ENCODE data around the gene HOXC9. TPM values are rescaled to one million over a fixed set of nuclear protein-coding genes. Genes with fewer than 3 reads are reported as not detected.

The HOXC9 gene
- polyA plus RNA-seq, 4 donors = 15.7 to 31.8 (median 27.1) TPM

DNA sequence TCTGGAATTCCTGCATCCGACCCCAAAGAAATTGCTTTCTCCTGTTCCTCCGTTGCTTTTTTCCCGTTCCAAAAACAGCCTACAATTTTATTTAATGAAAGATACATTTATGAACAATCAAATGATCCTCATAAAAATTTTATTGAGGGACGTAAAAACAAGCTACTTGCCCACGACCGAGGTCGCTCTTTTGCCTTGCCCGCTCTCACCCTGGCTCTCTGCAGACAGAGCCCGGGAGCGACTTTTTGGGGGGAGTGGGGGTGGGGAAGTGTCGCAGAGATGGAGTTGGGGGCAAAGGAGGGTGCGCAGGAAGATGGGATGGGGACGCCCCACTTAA lies 1.1 kb upstream of the HOXC9 start:
- no peak for DNase-seq (ENCODE audit: low read depth in 4 of 4, low spot score in 3 of 4)

DNA sequence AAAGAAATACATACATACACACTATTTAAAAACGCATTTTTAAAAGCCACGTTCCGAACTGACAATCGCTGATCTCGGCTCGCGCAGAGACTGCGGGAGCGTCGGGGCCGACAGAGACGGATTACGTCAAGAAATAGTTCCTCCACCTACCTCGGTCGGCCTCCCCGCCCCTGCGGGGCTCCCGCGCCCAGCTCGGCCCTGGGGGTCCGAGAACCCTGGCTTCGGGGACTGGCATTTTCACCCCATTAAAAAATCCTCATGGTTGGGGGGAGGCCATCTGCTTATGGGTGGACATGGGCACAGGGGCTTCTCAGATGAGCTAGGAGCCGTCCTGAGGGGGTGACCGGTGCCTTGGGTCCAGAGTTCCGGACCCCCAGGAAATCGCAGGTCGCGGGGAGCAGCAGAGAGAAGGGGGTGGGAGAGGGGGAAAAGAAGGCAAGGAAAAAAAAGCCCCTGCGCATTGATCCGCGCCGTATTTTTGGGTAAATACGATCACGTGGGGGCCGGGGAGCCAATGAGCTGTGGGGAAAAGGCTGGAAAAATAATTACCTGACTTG lies 324 bp upstream of the HOXC9 start:
- no peak for DNase-seq (ENCODE audit: low read depth in 4 of 4, low spot score in 3 of 4)

DNA sequence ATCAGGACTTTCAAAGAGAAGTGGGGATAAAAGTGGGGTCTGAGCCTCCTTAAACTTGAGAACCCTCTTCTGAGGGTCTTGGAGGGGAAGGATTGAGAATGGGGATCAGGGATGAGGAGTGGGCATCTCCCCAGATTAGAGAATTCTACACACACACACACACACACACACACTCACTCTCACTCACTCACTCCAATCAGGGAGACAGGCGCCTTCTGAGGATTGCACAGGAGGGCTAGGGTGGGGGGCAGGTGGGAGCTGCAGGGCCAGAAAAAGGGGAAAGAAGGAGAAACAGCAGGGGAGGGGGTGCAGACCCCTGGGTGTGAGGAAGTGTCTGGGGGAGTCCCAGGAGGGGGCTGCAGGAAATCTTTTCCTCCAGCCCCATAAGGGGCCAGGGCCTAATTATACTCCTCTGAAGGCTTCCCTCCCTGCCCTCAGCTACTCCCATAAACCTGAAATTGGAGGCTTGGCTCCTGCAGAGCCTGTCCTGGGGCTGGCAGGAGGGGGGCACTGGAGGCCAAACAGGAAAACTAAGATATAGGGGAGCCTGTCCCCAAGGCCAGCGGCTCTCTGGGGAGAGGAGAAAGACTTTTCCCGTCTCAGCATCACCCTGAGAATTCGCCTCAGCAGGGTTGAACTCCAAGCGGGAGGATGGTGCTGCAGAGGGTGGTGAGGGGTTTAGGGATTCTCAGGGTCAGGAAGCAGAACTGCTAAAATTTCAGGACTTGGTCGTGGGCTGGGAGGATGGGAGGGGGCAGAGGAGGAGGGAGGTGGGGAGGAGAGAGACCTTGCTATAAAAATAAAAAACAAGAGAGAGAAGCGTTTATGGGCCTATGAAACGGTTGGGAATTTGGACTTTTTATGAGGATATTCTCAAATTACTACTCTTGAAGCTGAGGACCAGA lies 1.6 kb downstream of the HOXC9 start:
- no peak for DNase-seq (ENCODE audit: low read depth in 4 of 4, low spot score in 3 of 4)

DNA sequence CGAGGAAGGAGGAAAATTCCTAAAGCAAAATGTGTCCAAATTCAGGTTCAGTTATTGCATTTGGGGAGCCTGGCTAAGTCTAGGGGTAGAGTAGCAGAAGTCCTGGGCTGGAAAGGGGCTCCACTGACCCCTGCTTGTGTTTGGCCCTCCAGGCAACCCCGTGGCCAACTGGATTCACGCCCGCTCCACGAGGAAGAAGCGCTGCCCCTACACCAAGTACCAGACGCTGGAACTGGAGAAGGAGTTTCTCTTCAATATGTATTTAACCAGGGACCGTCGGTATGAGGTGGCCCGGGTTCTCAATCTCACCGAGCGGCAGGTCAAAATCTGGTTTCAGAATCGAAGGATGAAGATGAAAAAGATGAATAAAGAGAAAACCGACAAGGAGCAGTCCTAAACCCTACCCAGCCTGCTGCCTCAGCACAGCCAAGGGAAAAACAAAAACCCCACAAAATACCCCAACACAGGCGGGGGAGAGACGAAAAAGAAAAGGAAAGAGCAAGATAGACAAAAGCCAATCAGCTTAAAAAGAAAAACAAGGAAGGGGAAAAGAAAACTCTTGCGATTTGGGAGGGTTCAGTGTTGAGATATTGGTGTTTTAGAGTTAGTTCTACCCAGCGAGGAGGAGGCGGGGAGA lies 2.4 kb downstream of the HOXC9 start:
- no peak for DNase-seq (ENCODE audit: low read depth in 4 of 4, low spot score in 3 of 4)

DNA sequence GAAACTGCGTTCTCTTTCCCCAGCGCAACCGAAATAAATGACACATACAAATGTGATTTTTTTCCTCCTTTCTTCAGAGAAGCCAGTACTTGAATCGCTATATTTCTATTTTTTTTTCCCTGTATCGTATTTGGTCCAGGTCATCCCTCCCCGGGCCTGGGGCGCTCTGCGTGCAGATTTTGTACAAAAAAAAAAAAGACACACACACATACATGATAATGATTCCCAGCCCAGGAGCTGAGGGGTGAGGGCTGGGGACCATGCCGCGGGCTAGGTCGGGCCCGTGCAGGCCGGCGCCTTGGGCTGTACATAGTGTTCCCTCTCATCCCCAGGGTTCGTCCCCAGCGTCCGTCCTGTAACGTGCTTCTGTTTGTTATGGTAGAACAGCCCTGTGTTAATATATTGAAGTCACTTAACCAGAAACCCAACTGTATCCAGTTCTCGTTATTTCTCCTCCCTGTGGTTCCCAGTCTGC lies 3.0 kb downstream of the HOXC9 start:
- DNase-seq (ENCODE audit: low read depth in 4 of 4, low spot score in 3 of 4) = no peak

DNA sequence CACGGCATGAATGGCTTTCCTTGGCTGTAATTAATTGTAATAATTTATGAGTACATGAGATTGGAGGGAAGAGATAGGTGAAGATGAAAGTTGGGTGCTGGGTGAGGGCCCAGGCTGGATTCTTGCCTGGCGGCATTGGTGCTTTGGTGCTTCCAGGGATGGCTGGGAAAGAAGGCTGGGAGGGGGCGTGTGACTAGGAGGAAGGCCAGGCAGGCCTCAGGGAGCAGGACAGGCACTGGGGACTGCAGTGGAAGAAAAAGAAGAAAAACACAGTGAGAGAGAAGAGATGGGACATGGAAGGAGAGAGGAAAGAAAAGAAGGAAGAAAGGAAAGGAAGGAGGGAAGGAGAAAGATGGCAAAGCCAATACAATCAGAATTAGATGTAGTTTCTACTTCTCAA lies 3.7 kb downstream of the HOXC9 start:
- no peak for DNase-seq (ENCODE audit: low read depth in 4 of 4, low spot score in 3 of 4)

DNA sequence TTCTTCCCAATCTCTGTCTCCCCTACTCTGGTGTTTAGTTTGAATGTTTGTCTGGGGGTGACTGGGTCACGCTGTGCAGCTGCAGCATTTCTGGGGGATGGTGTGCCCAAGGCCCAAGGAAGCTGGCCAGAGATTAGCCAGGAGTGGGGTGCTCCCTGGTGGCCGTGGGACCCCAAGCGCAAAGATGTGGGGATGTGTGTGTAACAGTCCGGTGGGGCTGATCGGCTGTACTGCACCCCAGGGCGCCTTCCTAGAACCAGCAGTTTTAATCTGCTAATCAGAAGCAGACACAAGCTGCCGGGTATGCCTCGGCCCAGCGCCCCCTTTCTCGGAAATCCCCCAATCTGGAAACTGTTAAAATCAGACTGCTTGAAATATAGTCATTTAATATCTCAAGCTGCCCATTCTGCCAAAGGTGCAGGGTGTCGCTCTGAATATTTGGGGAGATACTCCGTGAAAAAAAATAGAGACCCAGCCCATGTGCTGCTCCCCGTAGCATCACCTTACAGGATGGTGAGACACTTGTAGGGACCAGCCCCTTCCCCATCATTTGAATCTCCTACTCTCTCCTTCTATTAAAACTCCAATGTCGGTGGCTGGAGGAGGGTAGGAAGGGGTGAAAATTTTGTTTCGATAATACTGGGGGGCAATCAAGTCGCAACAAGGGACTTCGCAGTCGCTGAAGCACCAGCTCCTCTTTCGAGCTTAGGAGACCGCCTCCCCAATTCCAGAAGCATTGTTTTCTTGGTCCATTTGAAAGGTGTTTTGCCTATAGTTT lies 4.3 kb downstream of the HOXC9 start:
- no peak for DNase-seq (ENCODE audit: low read depth in 4 of 4, low spot score in 3 of 4)

DNA sequence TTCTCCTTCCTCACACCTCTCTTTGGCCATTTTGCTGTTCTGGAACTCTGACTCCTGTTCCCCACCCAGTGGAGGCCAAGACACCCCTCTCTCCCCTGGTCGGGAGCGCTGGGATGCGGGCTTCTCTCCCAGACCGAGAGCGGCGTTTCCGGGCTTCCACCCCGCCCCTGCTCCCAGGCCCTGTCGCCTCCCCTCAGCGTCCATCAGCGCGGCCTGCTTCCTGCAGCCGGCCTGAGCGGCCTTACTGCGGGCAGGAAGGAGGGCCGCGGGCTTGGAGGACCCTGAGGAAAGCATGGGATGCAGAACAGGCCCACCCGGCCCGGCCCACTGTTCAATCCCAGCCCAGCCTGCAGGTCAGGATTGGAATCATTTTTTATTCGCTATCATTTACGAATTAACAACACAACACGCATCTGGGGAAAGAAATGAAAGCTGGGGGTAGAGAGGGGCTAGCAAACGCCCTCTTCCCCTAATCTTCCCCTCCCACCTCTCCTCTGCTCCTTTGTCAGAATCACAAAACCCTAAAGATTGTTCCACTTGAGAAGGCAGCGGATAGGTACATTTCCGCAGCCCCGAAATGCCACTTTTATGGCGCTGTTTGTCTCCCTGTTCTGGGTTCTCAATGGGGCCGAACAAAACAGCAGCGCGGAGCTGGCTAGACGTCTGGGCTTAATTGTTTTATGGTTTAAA lies 5.0 kb downstream of the HOXC9 start:
- DNase-seq (ENCODE audit: low read depth in 4 of 4, low spot score in 3 of 4) = no peak

DNA sequence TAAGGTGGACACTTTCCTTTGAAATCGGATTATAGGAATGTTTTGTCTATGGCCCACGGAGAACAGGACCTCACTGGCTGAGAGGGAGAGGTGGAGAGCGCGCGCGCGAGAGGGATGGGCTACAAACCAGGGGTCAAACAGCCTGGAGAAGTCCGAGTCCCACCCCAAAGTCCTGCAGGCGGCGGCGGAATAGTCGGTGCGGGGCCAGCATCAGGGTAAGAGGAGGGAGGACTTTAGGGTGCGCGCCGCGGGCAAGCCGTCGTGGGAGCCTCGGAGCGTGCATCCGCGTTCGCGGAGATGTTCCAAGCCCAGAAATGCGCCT lies 5.5 kb downstream of the HOXC9 start:
- no peak for DNase-seq (ENCODE audit: low read depth in 4 of 4, low spot score in 3 of 4)

DNA sequence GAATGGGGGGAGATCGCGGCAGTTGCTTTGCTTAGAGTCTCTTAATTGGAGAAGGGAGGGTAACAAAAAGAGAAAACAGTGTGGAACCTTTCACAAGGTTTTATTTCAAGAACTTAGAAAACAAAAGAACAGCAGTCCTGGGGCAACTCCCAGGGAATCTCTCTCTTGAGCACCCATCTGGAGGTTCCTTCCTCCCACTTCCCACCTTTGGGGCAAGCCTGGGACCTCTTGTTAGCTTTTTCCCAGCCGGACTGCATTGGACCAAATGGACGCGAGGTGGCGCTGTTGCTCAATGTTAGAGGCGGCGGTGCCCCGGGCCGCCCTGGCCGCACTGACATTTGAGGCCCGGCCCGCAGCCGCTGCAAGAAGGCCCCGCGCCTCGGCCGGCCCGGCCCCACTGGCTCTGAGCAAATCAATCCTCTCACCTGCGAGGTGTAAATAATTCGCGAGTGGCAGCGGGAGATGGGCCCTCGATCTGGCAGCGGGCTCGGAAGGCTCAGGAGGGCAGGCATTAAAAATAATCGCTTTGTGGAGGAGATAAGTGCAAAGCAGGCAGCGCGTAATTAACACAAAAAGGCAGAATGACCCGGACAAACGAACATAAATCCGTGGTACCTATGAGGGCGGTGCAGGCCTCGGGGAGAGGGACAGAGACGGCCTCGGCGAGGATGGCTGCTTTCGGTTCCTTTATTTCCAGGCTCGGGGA lies 6.0 kb downstream of the HOXC9 start:
- peak in 3 of 4 donors; percentile 84 to 91 (median 88) for DNase-seq (ENCODE audit: low read depth in 4 of 4, low spot score in 3 of 4)

DNA sequence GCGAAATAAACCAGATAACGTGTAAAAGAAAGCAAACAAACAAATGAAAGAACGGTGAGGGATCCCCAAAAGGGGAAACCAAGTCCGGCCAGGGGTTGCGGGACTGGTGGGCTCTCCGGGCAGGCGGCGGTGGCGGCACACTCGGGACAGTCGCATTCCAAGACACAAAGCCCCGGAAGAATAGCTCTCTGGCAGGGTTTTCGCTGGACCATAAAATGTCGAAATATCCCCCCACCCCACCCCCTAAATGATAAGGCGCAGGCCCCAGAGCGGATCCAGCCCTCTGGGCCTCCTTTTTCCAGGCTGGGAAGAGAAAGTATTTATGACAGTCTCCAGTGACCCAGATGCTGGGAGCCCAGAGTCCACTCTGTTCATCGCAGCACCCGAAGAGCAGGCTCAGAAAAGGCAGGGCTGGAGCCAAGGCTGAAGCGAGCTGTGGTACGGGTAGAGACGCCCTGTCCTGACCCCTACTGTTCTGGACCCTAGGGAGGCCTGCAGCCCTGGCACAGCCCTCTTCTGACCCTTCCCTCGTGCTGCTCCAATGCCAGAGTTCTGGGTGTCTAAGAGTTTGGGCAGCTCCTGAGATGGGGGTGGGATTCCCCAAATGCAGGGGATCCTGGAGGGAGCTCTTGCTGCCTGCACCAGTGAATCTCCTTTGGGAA lies 6.7 kb downstream of the HOXC9 start:
- DNase-seq (ENCODE audit: low read depth in 4 of 4, low spot score in 3 of 4) = no peak

DNA sequence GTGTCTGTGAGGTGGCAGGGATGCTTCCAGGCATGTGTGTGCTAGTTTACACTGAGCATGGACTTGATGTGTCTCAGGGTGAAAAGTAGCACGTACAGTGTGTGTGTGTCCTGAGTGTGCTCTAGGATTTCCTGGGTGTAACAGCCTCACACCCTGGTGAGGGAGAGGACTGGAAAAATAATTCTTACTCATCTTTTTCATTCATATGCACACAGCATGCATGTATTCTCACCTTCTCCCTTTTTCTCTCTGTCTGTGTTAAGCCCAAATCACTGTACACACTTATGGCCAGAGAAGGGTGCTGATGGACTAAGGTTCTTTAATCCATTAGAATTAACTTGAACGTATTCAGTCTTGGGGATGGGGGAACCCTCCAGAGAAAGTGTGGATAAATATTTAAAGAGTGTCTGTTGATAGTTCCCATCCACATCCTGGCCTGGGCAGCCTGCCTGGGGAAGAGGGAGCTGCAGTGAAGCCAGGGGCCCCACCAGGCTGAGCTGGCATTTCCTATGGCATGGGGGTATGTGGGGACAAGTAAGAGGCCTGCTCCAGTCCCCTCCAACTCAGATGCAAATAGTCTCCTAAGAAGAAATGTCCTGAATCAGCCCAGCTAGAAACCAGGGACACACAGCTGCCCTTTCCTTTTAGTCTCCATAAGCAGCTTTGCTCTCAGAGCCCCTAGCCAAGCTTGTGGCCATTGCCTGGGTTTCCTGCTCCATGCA lies 7.7 kb downstream of the HOXC9 start:
- no peak for DNase-seq (ENCODE audit: low read depth in 4 of 4, low spot score in 3 of 4)

DNA sequence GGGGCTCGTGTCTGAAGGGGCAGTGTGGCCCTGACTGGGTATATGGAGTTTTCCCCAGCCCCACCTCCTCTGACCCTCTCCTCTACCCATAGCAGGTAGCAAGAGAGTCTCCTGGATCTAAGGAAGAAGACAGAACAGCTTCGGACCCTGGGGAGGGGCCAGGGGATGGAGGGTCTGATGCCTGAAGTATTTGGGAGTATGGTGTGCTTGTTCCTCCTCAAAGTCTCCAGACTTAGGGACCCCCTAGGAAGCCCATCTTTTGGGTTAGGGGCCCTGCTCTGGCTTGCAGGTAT lies 8.2 kb downstream of the HOXC9 start:
- no peak for DNase-seq (ENCODE audit: low read depth in 4 of 4, low spot score in 3 of 4)

DNA sequence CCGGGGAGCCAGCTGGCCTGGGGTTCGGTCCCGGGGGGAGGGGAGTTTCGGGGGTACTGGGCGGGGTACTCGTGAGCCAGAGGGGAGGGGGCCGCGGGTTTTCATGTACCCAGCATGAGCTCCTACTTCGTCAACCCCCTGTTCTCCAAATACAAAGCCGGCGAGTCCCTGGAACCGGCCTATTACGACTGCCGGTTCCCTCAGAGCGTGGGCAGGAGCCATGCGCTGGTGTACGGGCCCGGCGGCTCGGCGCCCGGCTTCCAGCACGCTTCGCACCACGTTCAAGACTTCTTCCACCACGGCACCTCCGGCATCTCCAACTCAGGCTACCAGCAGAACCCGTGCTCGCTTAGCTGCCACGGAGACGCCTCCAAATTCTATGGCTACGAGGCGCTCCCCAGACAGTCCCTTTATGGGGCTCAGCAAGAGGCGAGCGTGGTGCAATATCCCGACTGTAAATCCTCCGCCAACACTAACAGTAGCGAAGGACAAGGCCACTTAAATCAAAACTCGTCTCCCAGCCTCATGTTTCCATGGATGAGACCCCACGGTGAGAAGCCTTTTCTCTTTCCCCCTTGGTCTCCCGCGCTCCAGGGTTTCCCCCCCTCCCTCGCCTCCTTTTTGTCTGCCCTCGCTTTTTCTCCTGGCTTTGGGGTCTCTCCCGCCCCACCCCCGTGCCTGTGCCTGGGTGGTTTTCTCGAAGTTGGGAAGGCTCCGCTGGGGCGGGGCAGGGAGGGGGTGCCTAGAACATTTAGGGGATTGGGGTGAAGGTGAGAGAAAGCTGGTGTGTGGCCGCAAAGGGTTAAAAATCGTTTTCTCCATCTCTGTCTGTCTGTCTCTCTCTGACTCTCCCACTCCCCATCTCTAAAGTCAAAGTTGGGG lies 9.5 kb downstream of the HOXC9 start:
- no peak for DNase-seq (ENCODE audit: low read depth in 4 of 4, low spot score in 3 of 4)

DNA sequence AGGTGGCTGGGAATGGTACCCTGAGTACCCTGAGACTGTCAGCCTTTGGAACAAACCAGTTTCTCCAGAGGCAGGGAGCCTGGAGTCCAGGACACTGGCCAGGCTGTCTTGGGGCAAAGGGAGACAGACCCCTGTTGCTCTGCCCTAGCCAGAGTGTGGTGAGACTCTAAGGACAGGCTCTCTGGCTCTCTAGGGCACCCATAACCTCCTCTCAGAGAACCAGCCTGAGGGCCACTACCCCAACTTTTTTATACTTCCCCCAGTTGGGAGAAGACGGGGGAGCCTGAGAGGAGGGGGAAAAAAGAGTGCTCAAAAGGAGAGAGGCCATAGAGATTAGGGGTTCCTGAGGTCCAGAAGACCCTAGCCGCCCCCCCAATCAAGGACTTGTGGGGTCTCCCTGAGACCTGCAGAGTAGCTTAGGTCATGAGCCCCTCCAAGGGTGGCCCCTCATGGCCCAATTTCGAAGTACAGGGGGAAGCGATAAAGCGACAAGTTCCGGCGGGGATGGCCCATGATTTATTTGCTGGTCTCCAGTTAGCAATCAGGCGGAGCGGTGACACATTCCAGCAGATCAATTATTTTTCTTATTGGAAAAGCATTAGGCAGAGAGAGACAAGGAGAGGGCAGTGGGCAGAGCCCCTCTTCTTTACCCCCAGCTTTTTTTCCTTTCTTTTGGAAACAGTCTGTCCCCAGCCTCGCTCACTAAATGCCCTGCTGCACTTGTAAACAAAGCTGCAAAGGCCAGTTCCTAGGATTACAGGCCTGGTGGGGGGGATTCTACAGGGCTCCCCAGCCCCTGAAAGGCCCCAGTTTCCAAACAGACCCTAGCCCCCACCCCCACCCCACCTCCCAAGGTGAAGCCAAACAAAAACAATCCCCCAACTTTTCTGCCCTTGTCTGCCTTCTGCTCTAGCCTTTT lies 10.4 kb downstream of the HOXC9 start:
- no peak for DNase-seq (ENCODE audit: low read depth in 4 of 4, low spot score in 3 of 4)

DNA sequence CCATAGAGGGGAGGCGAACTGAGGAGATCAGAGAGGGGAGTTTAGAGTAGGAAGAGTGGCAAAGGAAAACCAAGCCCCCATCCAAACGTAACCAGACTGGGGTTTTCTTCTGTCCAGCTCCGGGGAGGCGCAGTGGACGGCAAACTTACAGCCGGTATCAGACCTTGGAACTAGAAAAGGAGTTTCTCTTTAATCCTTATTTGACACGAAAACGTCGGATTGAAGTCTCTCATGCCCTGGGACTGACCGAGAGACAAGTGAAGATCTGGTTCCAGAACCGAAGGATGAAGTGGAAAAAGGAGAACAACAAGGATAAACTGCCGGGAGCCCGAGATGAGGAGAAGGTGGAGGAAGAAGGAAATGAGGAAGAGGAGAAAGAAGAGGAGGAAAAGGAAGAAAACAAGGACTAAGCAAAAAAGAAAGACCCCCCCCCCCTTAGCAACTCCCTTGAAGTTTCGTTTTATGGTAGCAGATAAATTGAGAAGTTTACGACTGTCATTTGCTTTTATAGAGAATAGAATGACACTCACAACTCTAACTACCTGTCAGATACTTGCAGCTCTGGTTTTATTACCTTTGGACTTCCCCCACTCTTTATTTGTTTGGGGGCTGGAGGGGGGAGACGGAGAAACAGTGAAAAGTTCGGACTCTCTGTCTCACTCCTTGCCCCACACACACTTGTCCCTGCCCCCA lies 11.2 kb downstream of the HOXC9 start:
- DNase-seq (ENCODE audit: low read depth in 4 of 4, low spot score in 3 of 4) = no peak

Data from left renal pelvis (tissue), 4 donors.